ENCODE results near the gene CDKL4. TPM values are rescaled to one million over a fixed set of nuclear protein-coding genes. Genes with fewer than 3 reads are reported as not detected.

The CDKL4 gene
- total RNA-seq, 1 donor from 2014 or later: 0.20 TPM

DNA sequence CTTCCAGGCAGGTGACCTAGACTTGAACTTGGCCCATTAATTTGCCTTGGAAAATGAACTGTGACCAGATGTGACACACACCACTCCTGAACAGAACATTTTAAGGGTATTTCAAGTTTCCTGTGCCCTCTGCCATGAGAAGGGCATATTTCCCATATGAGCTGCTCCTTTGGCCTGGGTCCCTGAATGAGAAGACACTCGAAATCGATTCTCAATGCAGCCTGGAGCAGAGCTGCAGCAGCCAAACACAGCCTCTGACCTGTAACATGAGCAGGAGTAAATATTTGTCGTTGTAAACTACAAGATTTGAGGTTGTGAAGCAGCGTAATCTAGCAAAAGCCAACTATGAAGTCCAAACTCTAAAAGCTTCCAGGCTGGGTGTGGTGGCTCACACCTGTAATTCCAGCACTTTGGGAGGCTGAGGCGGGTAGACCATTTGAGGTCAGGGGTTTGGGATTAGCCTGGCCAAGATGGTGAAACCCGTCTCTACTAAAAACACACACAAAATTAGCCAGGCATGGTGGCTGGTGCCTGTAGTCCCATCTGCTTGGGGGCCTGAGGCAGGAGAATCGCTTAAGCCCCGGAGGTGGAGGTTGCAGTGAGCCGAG, 92.8 kb downstream of the CDKL4 start:
- no peaks in the 10 kb centered on the region for H3K27me3 Mint-ChIP-seq (ENCODE audit: low read depth)

DNA sequence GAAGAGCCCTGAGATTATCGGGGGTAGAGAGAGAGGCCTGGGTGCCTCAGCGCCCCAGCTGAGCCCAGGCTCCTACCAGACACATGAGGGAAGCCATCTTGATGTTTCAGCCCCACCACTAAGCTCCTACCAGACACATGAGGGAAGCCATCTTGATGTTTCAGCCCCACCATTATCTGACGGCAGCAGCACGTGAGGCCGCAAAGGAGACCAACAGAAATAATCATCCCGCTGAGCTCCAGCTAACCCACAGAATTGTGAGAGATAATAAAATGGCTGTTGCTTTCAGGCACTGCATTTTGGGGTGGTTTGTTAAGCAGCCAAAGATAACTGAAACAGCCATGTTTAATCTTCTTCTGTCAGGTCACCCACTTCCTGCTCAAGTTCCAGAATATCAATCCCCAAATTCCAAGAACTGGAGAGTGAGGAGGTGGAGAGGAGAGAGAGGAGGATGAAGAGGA, 93.6 kb downstream of the CDKL4 start:
- H3K36me3 Mint-ChIP-seq (ENCODE audit: low read depth): no peaks in the 10 kb centered on the region
- no peaks in the 10 kb centered on the region for H3K9me3 Mint-ChIP-seq (ENCODE audit: low read depth)
- H3K4me3 Mint-ChIP-seq (ENCODE audit: unreplicated experiment): no peak overlapping the region
- no peak for DNase-seq (ENCODE audit: low spot score)
- no peak overlapping the region for H3K27ac Mint-ChIP-seq (ENCODE audit: unreplicated experiment)
- TF ChIP-seq, protein P1, sequence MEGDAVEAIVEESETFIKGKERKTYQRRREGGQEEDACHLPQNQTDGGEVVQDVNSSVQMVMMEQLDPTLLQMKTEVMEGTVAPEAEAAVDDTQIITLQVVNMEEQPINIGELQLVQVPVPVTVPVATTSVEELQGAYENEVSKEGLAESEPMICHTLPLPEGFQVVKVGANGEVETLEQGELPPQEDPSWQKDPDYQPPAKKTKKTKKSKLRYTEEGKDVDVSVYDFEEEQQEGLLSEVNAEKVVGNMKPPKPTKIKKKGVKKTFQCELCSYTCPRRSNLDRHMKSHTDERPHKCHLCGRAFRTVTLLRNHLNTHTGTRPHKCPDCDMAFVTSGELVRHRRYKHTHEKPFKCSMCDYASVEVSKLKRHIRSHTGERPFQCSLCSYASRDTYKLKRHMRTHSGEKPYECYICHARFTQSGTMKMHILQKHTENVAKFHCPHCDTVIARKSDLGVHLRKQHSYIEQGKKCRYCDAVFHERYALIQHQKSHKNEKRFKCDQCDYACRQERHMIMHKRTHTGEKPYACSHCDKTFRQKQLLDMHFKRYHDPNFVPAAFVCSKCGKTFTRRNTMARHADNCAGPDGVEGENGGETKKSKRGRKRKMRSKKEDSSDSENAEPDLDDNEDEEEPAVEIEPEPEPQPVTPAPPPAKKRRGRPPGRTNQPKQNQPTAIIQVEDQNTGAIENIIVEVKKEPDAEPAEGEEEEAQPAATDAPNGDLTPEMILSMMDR (IDR thresholded peaks at IDR 0.05): no peak
- H3K27me3 Mint-ChIP-seq (ENCODE audit: low read depth): no peaks in the 10 kb centered on the region
- peaks cover 5% of the 10 kb centered on the region for H3K4me1 Mint-ChIP-seq (ENCODE audit: low read depth)

More for the DNA sequence above, 92.8 kb downstream of the CDKL4 start:
- no peaks in the 10 kb centered on the region for H3K36me3 Mint-ChIP-seq (ENCODE audit: low read depth)
- TF ChIP-seq, protein P1 (IDR thresholded peaks at IDR 0.05): no peak
- no peak overlapping the region for H3K27ac Mint-ChIP-seq (ENCODE audit: unreplicated experiment)
- H3K9me3 Mint-ChIP-seq (ENCODE audit: low read depth): no peaks in the 10 kb centered on the region
- no peak for DNase-seq (ENCODE audit: low spot score)
- no peak overlapping the region for H3K4me3 Mint-ChIP-seq (ENCODE audit: unreplicated experiment)
- H3K4me1 Mint-ChIP-seq (ENCODE audit: low read depth): peaks cover 5% of the 10 kb centered on the region

DNA sequence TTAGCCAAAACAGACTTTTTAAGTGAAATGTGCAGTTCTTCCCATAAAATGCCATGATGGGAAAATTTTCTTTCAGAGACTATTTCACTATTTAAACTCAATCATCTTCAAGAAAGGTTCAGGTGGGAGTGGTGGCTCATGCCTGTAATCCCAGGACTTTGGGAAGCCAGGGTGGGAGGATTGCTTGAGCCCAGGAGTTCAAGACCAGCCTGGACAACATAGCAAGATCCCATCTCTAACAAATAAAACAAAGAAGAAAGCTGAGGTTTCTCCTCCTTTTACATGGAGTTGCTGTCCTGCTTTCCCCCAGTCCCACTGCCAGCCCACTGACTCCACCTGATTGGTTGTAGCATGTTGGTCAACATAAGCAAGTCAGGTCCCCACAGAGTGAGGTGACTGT, 97.1 kb downstream of the CDKL4 start:
- Mint-ChIP-seq H3K4me1 (ENCODE audit: low read depth) (peaks cover 5% of the 10 kb centered on the region), H3K27me3 (ENCODE audit: low read depth) (no peaks in the 10 kb centered on the region), H3K36me3 (ENCODE audit: low read depth) (no peaks in the 10 kb centered on the region), H3K4me3 (ENCODE audit: unreplicated experiment) (no peak overlapping the region), H3K9me3 (ENCODE audit: low read depth) (no peaks in the 10 kb centered on the region), H3K27ac (ENCODE audit: unreplicated experiment) (no peak overlapping the region)
- TF ChIP-seq, protein P1 (IDR thresholded peaks at IDR 0.05): no peak
- DNase-seq (ENCODE audit: low spot score): no peak

DNA sequence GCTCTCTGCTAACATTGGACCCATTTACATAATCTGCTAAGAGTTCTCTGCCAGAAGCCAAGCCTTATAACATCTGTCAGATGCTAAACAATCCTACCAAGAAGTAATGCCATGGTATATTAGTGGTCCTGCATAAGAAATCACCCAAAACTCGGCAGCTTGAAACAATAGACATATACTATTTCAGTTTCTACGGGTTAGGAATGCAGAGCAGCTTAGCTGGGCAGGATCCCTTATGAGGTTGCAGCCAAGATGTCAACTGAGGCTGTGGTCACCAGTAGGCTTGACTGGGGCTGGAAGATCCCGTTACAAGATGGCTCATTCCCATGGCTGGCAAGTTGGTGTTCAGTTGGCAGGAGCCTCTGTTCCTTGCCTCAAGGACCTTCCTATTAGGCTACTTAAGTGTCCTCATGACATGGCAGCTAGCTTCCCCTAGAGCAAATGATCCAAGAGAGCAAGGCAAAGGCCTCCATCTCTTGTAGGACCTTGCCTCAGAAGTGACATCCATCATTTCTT, 97.8 kb downstream of the CDKL4 start:
- H3K27ac Mint-ChIP-seq (ENCODE audit: unreplicated experiment): no peak overlapping the region
- no peaks in the 10 kb centered on the region for H3K27me3 Mint-ChIP-seq (ENCODE audit: low read depth)
- H3K36me3 Mint-ChIP-seq (ENCODE audit: low read depth): no peaks in the 10 kb centered on the region
- no peak for DNase-seq (ENCODE audit: low spot score)
- no peak overlapping the region for H3K4me3 Mint-ChIP-seq (ENCODE audit: unreplicated experiment)
- peaks cover 12% of the 10 kb centered on the region for H3K4me1 Mint-ChIP-seq (ENCODE audit: low read depth)
- H3K9me3 Mint-ChIP-seq (ENCODE audit: low read depth): no peaks in the 10 kb centered on the region
- TF ChIP-seq, protein P1 (IDR thresholded peaks at IDR 0.05): no peak

DNA sequence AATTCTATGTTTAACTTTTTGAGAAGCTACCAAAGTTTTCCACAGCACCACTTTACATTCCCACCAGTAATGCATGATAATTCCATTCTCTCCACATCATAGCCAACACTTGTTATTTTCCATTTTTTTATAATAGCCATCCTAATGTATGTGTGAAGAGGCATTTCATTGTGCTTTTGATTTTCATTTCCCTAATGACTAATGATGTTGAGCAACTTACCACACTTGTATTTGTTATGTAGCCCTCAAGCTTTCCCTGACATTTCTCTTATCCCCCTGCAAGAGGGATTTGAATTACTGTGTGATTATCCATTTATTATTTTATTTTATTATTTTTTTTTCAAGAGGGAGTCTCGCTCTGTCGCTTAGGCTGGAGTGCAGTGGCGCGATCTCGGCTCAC, 99.4 kb downstream of the CDKL4 start:
- DNase-seq (ENCODE audit: low spot score): no peak
- no peak overlapping the region for H3K27ac Mint-ChIP-seq (ENCODE audit: unreplicated experiment)
- H3K9me3 Mint-ChIP-seq (ENCODE audit: low read depth): no peaks in the 10 kb centered on the region
- H3K27me3 Mint-ChIP-seq (ENCODE audit: low read depth): no peaks in the 10 kb centered on the region
- peaks cover 17% of the 10 kb centered on the region for H3K4me1 Mint-ChIP-seq (ENCODE audit: low read depth)
- H3K4me3 Mint-ChIP-seq (ENCODE audit: unreplicated experiment): no peak overlapping the region
- TF ChIP-seq, protein P1 (IDR thresholded peaks at IDR 0.05): no peak
- H3K36me3 Mint-ChIP-seq (ENCODE audit: low read depth): no peaks in the 10 kb centered on the region
